RWPE1 (cell line): Measurements from ENCODE around the gene ANKS1A.
A peak's percentile ranks its signal among the peaks of the same experiment; 100 is the strongest.

ENCODE experiments used
- CTCF ChIA-PET: fragments of 350-600 bp; sonication (Branson Sonifier 250); formaldehyde crosslinking; extraction: SDS; loops from one replicate; lab custom pipeline; 2021; lab: Yijun Ruan, JAX
- POLR2A ChIA-PET: fragments of 400-600 bp; formaldehyde crosslinking; extraction: SDS; loops from one replicate; lab custom pipeline; 2020; ENCODE audit warnings: antibody characterized with exemption; ENCODE audit not compliant: low non-redundant PET; lab: Yijun Ruan, JAX
- DNase-seq: peaks from one replicate; pipeline ENCODE4 v3.0.0; 2012; ENCODE audit warnings: low spot score
- H3K27ac ChIP-seq: fragments of 450-650 bp; 2 replicates; pipeline ENCODE4 v1.5.1; 2017
- TF ChIP-seq, protein P1 (sequence below): fragments of 450-650 bp; conservative IDR thresholded peaks from 2 replicates; pipeline ENCODE4 v1.5.1; 2017; ENCODE audit warnings: low read depth, mild to moderate bottlenecking

Gene ANKS1A

DNA sequence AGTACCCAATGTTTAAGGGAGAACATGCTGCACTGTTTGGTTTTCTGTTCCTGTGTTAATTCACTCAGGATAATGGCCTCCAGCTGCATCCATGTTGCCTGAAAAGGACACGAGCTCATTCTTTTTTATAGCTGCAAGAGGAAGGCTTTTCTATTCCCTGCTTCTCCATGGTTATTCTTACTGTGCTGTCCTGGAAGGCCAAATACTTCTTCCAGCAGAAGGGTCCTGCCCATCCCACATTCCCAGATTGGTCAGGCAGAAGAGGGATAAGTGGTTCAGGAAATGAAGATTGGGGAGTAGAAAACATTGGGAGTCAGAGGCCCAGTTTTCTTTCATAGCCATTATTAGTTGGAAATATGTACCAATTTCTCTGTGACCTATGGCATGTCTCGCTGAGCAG lies 129.7 kb downstream of the ANKS1A start:
- ChIA-PET POLR2A (no interaction called here), CTCF (no interaction called here)
- no peak overlapping the region for H3K27ac ChIP-seq
- DNase-seq = no peak
- TF ChIP-seq, protein P1, sequence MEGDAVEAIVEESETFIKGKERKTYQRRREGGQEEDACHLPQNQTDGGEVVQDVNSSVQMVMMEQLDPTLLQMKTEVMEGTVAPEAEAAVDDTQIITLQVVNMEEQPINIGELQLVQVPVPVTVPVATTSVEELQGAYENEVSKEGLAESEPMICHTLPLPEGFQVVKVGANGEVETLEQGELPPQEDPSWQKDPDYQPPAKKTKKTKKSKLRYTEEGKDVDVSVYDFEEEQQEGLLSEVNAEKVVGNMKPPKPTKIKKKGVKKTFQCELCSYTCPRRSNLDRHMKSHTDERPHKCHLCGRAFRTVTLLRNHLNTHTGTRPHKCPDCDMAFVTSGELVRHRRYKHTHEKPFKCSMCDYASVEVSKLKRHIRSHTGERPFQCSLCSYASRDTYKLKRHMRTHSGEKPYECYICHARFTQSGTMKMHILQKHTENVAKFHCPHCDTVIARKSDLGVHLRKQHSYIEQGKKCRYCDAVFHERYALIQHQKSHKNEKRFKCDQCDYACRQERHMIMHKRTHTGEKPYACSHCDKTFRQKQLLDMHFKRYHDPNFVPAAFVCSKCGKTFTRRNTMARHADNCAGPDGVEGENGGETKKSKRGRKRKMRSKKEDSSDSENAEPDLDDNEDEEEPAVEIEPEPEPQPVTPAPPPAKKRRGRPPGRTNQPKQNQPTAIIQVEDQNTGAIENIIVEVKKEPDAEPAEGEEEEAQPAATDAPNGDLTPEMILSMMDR = no peak

- CTCF ChIA-PET = no interaction called here
- no peak overlapping the region for H3K27ac ChIP-seq
- POLR2A ChIA-PET = no interaction called here
- DNase-seq = no peak
- TF ChIP-seq, protein P1 = no peak
Observed at GRCh38 chr6:35019171-35019570, 130.1 kb downstream of the ANKS1A start.

DNA sequence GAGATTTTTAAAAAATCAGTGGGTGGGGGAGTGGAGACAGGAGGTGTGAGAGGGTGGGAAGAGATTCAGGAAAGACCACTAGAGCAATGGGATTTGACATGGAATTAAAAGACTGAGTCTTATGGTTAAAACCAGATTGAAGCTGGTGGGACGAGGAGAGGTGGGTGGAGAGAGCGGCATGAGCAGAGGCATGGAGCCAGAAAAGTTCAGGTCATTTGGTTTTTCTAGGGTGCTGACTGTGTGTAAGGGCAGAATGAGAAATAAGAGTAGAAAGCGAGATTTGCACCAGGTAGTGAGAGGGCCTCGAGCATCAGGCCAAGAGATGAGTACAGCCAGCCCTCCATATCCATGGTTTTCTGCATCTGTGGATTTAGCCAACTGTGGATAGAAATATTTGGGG lies 130.8 kb downstream of the ANKS1A start:
- TF ChIP-seq, protein P1 = no peak
- no peak overlapping the region for H3K27ac ChIP-seq
- CTCF ChIA-PET = no interaction called here
- POLR2A ChIA-PET = no interaction called here
- DNase-seq = no peak

DNA sequence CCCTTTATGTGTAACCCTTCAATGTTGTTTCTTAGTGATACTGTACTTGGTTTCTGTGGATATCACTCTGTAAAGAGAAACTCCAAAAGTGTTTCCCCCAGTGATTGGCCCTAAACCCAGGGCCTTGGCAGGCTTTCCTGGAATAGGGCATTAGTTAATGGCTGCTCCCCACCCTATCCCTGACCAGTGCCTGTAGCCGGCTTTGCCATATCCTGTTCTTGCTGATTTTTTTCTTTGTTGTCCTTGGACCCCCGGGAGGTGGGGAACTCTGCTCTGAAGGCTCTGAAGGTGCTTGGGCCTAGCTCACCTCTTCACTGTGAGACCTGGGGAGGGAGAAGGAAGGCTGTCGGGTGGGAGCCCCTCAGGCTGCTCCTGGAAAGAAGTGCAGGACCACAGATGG lies 131.9 kb downstream of the ANKS1A start:
- ChIA-PET POLR2A (no interaction called here), CTCF (interaction anchor here (0.6 kb wide), 2 partner anchors 37 to 86 kb away, joined by 3 to 4 read pairs; no protein-coding TSS in a partner anchor)
- TF ChIP-seq, protein P1 = no peak

GRCh38 chr6:35023091-35024000 lies 134.3 kb downstream of the ANKS1A start:
- POLR2A ChIA-PET = no interaction called here
- TF ChIP-seq, protein P1 = no peak
- no peak overlapping the region for H3K27ac ChIP-seq
- CTCF ChIA-PET = no interaction called here
- DNase-seq = no peak

More for the DNA sequence above, 131.9 kb downstream of the ANKS1A start:
- no peak for DNase-seq
- H3K27ac ChIP-seq = no peak overlapping the region

DNA sequence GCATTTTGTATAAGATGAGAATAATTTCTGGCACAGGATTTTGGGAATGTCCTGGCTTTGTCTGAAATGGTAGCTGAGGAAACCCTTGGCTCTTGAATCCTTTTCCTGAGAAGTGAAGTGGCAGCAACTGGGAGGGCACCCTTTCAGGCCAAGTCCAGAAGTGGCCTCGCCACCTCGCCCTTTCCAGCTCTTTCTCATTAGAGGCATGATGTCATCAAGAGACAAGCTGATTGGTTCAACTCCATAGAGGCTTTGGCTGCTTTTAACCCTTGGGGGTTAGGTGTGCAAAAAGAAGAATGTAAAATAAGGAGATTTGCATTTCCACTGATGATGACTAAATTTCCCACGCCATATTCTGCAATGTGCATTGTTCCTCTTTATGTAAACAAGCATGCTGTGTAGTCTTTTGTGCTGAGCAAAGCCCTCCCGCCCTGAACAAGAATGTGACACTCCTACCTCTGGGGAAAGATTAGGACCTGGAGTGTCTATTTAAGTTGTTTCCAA lies 135.5 kb downstream of the ANKS1A start:
- POLR2A ChIA-PET = no interaction called here
- H3K27ac ChIP-seq = peak overlapping the region; percentile 47; the same call in 1 of the 2 replicates
- TF ChIP-seq, protein P1 = no peak
- peak; percentile 80 for DNase-seq
- CTCF ChIA-PET = no interaction called here
